GM19239 (cell line): ENCODE measurements around the gene AQP5.

ENCODE experiments used
- DNase-seq: peaks from one replicate; pipeline ENCODE4 v3.0.0; 2011; ENCODE audit warnings: low spot score; ENCODE audit not compliant: insufficient read length
- FAIRE-seq: peaks from 2 replicates; lab custom pipeline; 2011; peaks lifted over from hg19 to GRCh38; lab: Jason Lieb, UNC

Gene AQP5

DNA sequence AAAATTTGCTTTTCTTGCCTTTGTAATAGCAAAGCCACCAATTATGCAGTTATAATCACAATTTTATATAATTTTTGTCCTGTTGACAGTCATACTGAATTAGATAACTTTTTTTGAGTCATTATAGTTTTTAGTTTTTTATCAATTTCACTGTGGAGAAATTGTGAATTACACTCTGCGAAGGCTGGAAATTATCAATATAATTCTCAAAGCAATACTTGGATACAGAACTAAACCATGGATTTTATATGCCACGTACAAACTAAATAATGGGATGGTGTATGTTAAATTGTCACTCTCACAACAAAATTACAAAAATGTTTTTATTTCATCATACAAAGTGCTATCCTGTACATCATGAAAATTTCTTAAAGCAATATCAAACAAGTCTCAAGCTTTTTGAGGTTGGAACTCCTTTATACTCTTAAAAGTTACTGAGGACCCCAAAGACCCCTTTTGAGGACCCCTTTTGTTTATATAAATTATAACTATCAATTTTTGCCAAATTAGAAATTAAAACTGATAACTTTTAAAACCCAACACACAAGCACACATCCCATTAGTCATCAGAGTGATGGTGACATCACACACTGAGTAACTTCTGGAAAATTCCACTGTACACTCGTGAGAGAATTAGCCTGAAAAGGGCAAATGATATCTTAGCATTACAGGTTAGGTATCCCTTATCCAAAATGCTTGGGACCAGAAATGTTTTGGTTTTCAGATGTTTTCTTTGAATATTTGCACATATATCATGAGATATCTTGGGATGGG, 31.0 kb upstream of the AQP5 start:
- DNase-seq (no peak), FAIRE-seq (no peak)

GRCh38 chr12:49932023-49932422, 29.6 kb upstream of the AQP5 start:
- no peak for DNase-seq
- FAIRE-seq, result no peak

- DNase-seq, result no peak
- no peak for FAIRE-seq
Measured at GRCh38 chr12:49932533-49933130, 29.0 kb upstream of the AQP5 start.

- DNase-seq (no peak), FAIRE-seq (no peak)
Measured at GRCh38 chr12:49933796-49934195, 27.9 kb upstream of the AQP5 start.

- DNase-seq (no peak), FAIRE-seq (no peak)
Measured at GRCh38 chr12:49934505-49934904, 27.2 kb upstream of the AQP5 start.

GRCh38 chr12:49936925-49937324, 24.7 kb upstream of the AQP5 start:
- DNase-seq, result no peak
- FAIRE-seq, result no peak

DNA sequence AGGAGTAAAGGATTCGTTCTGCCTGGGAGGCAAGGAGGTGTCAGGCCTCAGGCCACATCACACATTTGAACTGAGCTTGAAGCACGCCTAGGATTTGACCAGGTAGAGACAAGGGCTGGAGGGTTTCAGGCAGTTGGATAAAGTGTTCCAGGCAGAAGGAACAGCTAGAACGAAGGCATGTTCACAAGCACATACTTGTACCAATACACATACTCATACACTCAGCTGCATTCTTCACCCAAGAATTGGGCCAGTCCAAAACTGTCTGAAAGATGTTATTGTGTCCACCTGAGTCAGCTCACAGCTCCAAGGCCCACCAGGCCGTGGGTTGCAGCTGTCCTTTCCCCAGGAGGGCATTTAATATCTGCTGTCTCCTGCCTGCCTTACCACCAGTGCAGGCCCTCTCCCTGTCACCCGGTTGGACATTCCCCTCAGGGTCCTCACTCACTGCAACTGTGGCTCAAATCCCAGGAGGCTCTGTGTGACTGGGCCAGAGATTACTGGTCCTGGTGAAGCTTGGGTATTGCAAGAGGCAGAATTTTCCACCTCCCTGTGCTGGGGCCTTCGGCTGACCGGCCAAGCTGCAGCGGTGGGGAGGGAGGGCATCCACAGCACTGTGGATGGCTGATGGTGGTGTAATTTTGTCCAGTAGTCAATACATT, 23.9 kb upstream of the AQP5 start:
- FAIRE-seq (no peak), DNase-seq (no peak)

DNA sequence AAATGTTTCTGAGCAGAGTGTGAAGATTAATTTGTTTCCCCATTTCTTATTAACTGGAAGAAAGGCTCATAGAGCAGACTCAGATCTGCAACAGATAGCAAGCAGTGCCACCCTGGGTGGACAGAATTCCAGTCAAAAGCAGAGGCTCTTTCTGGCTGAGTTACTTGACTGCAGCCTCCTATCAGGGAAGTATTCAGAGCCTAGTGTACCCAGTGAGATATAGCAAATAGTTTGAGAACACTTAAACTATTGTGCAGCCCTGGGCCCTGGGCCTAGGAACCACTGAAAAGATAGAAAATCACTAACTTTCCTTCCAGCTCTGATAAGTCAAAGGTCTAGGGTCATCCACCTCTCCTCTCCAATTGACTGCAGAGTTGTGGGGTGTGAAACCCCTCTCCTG, 22.4 kb upstream of the AQP5 start:
- FAIRE-seq (no peak), DNase-seq (no peak)

- no peak for FAIRE-seq
- DNase-seq, result no peak
Measured at GRCh38 chr12:49939707-49940106, 22.0 kb upstream of the AQP5 start.

DNA sequence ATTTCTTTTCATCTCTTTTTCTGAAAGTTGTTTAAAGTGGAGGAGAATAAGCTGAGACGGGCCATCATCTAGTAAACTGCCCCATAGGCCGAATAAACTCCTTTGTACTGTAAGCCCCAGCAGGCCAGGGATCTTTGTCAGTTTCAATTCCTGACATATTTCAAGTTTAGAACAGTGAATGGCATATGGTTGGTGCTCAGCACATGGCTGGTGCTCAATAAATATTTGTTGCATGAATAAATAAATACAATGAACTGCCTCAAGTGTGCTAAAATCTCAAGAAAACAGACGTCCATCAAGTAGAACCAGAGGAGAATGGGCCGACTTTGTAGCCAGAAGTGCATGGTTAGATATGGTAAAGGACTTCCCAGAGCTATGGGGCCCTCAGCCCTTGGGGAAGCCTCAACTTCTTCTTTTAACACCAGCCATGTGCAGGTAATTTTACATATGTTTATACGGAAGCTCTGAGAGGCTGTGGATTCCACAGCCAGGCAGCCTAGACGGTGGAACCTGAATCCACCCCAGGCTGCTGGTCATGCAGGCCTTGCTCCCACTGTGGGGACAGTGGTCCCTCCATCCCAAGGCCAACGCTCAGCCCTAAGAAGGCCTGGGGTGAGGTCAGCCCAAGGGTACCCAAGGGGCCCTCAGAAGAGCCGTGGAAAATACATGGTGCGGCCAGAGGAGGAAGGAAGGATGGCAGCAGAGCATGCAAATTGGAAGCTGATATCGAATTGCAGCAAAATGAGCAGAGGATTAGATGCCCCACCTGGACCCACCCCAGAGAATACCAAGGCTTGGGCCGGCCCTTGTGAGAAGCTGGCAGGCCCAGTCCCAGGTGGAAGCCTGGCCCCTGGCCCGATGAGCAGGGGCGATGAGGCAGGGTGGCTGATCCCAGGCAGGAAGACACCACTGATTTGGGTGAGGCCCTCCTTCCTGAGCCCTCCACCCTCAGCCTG, 19.8 kb upstream of the AQP5 start:
- no peak for FAIRE-seq
- DNase-seq, result no peak

DNA sequence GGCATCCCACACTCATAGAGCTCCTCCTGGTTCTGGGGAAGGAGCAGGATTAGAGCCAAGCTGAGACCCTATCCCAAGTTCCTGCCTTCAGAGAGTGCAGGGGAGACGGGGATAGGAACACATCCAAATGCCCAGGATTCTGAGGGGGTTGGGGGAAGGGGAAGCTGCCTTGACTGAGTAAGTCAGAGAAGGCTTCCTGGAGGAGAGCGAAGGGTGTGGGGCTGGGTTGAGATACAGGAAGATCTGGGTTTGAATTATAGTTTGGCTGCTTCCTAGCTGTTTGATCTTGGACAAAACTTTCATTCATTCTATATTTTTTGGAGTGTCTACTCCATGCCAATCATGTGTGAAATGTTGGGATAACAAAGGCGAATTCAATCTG, 19.2 kb upstream of the AQP5 start:
- DNase-seq (no peak), FAIRE-seq (no peak)

DNA sequence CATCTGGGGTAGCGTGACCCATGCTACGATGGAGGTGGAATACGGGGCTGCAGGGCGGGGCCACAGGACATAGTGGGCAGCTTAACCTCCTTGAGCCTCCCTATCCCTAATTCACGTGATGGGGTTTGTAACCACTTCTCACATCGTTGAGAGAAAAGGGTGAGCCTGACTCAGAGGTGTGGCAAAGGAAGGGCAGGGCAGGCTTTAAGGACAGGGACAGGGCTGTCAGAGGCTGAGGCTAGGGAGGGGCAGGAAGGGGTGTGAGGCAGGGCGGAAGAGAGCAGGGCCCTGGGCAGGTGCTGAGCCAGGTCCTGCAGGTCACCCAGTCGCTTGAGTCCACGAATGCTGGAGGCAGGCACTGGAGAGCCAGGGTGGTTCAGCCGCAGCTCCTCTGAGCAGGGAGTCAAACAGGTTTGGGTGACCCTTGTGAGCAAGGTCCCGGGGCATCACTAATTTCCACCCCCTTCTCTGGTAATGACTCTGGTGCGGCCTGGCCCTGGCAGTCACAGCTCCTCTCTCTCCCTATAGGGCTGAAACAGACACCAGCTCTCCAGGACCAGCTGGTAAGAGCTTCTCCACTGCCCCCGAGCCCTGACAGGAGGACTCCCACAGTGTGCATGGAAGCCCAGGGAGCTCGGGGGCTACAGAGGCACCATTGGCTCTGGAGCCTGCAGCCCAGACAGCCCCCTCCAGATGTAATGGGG, 18.6 kb upstream of the AQP5 start:
- FAIRE-seq (no peak), DNase-seq (no peak)

GRCh38 chr12:49943625-49943960, 18.1 kb upstream of the AQP5 start:
- DNase-seq (no peak), FAIRE-seq (no peak)

- no peak for FAIRE-seq
- DNase-seq, result no peak
Measured at GRCh38 chr12:49944046-49944445, 17.6 kb upstream of the AQP5 start.

DNA sequence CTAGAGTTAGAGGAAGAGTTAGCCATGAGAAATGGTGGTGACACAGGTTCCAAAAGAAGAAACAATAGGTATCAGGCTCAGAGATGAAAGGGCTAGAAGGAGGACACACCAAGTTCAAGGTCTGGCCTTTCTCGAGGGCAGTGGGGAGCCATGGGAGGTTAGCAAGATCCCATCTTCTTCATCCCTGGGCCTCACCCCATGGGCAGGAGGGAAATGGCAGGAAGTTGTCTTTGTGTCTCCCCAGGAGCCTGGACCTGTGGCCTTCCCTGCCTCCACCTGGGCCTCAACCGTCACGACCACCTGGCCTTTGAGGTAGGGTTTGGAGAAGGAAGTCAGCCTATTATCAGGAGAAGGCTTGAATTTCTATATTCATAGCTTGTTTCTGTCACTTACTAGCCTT, 17.0 kb upstream of the AQP5 start:
- FAIRE-seq (no peak), DNase-seq (no peak)

- peak; percentile 89 for DNase-seq
- FAIRE-seq, result peak; percentile 85
Measured at GRCh38 chr12:49945394-49946080, 16.1 kb upstream of the AQP5 start.

GRCh38 chr12:49946086-49946485, 15.6 kb upstream of the AQP5 start:
- no peak for FAIRE-seq

DNA sequence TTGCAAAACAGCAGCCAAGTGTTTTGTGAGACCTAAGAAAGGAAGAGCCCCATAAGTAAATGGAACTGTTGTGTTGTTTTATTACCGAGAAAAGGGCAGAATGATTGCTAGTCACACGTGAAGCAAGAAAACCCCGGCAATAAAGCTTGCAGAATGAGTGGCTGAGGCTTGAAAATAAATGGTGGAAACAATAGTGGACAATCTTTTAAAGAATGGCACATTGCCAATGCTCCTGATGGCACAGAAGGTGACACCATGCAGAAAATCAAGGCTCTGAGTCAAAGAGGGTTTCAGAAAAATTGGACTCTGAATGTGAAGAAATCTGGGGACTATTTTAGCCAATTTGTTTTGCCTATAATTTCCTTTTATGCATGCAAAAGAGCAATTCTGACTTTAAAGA, 15.2 kb upstream of the AQP5 start:
- DNase-seq (no peak), FAIRE-seq (no peak)

More at GRCh38 chr12:49946086-49946485, 15.6 kb upstream of the AQP5 start:
- DNase-seq, result no peak

DNA sequence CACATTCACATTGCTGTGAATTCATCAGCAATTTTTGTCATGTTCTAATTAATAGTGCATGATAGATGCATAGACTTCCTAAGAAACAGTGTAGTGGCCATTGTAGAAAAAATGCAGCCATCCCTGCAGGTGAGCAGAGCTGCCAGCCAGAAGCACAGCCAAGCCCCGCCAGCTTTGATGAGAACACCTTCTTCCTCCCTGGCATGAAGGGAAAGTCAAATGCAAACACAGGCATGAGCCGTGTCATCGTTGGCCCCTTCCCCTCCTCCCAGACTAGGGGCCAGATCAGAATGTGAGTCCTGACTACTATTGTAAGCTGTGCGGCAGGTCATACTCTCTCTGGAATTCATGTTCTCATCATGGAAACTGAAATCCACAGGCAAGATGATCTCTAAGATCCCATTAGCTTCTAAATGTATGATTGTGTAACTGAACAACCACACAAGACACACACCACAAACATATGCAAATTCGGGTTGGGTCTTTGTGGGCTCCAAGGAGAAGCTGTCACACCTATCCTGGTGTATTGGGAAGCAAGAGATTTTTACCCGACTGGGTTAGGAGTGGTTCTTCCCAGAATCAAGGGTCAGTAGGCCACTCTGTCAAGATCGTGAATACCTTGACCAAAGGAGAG, 14.0 kb upstream of the AQP5 start:
- DNase-seq, result no peak
- FAIRE-seq, result no peak
